ENCODE measurements around the gene KRT5.

The KRT5 gene

DNA sequence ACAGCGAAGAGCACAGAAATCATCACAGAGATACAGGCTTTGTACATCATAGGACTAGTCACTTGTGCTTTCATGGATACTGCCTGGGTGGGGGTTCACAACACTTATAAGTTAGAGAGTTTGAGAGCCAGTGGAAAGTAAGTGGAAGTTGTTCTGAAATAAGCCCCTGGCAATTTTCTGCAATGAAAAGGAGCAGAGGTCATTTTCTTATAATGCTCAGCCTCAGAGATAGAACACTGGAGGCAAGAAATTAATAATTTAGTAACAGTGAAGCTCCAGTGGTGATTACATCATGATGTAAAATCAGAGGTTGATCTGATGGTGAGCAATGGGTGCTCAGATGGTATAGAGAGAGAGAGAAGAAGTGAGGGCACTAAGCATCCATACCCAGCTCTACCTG, 33.0 kb downstream of the KRT5 start:
- TF ChIP-seq, protein P1, sequence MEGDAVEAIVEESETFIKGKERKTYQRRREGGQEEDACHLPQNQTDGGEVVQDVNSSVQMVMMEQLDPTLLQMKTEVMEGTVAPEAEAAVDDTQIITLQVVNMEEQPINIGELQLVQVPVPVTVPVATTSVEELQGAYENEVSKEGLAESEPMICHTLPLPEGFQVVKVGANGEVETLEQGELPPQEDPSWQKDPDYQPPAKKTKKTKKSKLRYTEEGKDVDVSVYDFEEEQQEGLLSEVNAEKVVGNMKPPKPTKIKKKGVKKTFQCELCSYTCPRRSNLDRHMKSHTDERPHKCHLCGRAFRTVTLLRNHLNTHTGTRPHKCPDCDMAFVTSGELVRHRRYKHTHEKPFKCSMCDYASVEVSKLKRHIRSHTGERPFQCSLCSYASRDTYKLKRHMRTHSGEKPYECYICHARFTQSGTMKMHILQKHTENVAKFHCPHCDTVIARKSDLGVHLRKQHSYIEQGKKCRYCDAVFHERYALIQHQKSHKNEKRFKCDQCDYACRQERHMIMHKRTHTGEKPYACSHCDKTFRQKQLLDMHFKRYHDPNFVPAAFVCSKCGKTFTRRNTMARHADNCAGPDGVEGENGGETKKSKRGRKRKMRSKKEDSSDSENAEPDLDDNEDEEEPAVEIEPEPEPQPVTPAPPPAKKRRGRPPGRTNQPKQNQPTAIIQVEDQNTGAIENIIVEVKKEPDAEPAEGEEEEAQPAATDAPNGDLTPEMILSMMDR (conservative IDR thresholded peaks at IDR 0.05) = no peak

DNA sequence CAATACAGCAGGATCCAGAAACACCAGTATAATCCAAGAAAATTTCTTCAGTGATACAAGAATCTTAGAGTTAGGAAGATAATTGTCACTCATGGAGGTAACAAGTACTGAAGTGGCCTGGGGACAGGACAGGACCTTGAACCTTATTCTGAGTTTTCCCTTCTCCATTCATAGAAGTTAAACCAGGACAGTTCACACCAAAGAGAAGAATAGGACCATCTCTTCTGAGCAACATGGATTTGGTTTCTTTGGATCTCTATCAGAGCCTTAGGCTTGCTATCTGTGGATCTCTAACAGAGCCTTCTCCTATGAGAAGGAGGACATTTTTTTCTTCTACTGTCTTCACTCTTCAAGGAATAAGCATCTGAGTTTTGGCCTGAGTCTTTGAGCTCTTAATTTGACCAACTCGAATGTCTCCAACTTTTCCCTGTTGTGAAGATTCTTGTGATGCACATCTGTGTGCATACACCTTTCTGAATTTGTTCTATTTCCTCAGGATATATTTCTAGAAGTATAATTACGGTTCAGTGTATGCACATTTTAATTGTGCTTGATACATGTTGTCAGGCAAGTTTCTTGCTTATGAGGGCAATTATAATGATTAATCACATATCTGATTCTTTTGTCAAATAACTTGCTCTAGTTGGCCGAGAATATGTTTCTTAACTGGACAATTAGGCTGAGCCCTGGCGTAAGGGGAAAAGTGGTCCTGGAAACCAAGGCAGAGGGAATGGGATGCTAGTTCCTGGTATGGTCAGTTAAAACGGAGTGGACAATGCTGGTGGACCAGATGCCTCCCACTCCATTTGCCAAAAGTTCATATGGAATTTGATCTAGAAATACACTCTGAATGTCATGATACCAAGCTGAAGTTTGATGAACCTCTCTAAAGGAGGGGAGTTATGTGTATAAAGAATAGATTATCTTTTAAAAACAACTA, 33.8 kb downstream of the KRT5 start:
- no peak overlapping the region for H3K27ac ChIP-seq
- TF ChIP-seq, protein P1 (conservative IDR thresholded peaks at IDR 0.05) = no peak

More for the DNA sequence above, 33.0 kb downstream of the KRT5 start:
- no peak overlapping the region for H3K27ac ChIP-seq

DNA sequence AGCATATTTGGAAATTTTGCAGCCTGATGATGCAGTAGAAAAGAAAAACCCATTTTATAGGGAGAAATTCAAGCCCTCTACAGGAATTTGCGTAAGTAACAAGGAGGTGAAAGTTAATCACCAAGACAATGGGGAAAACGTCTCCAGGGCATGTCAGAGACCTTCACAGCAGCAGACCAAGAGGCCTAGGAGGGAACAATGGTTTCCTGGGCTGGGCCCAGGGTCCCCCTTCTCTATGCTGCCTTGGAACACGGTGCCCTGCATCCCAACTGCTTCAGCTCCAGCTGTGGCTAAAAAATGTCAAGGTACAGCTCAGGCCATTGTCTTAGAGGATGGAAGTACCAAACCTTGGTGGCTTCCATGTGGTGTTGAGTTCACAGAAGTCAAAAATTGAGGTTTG, 40.1 kb downstream of the KRT5 start:
- H3K27ac ChIP-seq = no peak overlapping the region
- TF ChIP-seq, protein P1 (conservative IDR thresholded peaks at IDR 0.05) = no peak

DNA sequence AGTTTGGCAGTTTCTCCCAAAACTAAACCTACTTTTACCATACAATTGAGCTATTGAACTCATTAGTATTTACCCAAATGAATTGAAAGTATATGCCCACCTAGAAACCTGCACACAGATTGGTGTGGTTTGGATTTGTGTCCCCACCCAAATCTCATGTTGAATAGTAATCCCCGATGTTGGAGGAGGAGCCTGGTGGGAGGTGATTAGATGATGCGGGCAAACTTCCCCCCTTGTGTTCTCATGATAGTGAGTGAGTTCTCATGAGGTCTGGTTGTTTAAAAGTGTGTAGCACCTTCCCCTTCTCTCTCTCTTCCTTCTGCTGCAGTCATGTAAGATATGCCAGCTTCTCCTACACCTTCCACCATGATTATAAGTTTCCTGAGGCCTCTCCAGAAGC, 42.5 kb downstream of the KRT5 start:
- TF ChIP-seq, protein P1 (conservative IDR thresholded peaks at IDR 0.05) = no peak

DNA sequence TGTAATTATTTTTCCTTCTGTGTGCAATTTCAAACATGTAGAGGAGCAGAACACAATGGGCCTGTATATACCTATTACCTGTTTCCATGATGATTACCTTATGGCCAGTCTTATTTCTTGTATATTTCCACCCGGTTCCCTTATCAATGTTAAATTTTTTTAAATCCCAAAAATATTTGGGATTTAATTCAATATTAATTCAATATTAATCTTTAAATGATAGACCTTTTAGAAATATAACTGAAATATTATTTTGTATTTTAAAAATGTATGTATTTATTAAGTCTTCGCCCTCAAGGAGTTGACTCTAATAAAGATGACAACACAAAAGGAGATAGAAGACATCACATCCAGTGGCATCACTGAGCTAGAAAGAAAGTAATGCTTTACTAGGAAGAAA, 46.0 kb downstream of the KRT5 start:
- TF ChIP-seq, protein P1 (conservative IDR thresholded peaks at IDR 0.05) = no peak

More for the DNA sequence above, 42.5 kb downstream of the KRT5 start:
- no peak overlapping the region for H3K27ac ChIP-seq

DNA sequence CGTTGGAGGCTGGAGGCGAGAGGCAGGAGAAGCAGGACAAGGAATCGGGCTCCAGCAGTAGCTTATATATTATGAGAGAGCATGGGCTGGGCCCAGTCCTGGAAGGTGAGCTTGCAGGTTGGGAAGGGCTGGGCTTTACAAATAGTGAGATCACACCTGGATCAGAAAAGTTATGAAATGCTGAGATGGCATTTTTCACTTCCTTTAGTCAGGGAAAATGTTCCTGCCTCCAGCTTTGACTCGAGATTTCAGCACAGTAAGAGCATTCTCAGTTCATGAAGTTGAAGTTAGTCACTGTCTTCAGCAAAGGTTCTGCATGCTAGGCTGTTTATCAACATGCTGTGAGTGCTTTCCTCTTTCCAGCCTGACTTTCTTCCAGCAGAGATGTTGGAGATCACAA, 46.4 kb downstream of the KRT5 start, which contains the start of gene KRT6C:
Gene KRT6C, minus strand, starts transcription at position 38 of the 400 bp plus-strand sequence. CDS start 68 bp downstream, outside the sequence.
- TF ChIP-seq, protein P1 (conservative IDR thresholded peaks at IDR 0.05) = no peak
- no peak within 1 kb of the TSS for H3K27ac ChIP-seq

More for the DNA sequence above, 46.0 kb downstream of the KRT5 start:
- no peak overlapping the region for H3K27ac ChIP-seq

DNA sequence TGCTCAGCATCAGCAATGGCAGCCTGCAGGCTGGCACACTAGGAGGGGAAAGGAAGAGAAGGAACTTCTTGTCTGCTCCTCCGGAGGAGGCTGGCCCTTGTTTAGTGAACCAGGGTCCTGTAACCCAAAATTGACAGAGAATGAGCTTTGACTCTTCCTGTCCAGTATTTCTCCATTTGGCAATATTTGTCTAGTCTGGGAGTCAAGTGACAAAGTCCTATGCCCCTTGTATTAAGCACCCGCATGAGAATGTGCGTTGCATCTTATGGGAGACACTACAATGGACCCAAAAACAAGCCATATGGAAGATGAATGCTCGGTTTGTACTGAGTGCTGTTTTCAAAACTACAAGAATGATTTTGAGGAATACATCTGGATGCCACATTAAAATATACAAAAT, 50.3 kb downstream of the KRT5 start:
- H3K27ac ChIP-seq = no peak overlapping the region
- TF ChIP-seq, protein P1 (conservative IDR thresholded peaks at IDR 0.05) = no peak

All from VCaP (cell line).